ENCODE measurements around the gene ARHGAP10. TPM values are rescaled to one million over a fixed set of nuclear protein-coding genes. Genes with fewer than 3 reads are reported as not detected.

ARHGAP10 gene
- total RNA-seq, 4 donors from 2014 or later = 26.5 to 117 (median 29.7) TPM

GRCh38 chr4:148097801-148098200 is 365.9 kb downstream of the ARHGAP10 start:
- intact Hi-C loops (cut with DNase I) = no loop called here

GRCh38 chr4:148101235-148101634 is 369.3 kb downstream of the ARHGAP10 start:
- H3K36me3 ChIP-seq = peaks cover 0 to 24% (median 0%) of the 10 kb centered on the region in 3 donors
- no peaks in the 10 kb centered on the region for H3K27me3 ChIP-seq
- no peak for TF ChIP-seq POLR2A (IDR thresholded peaks at IDR 0.05)
- TF ChIP-seq CTCF (IDR thresholded peaks at IDR 0.05) = no peak
- H3K27ac ChIP-seq = no peak overlapping the region
- DNase-seq = no peak
- H3K9me3 ChIP-seq = no peaks in the 10 kb centered on the region
- no peaks in the 10 kb centered on the region for H3K4me1 ChIP-seq
- intact Hi-C loops (cut with DNase I) = no loop called here
- WGBS, 2 donors = 71 to 95% methylated on average over 3 of the region's 3 CpGs
- H3K4me3 ChIP-seq = no peak overlapping the region

More at GRCh38 chr4:148097801-148098200, 365.9 kb downstream of the ARHGAP10 start:
- 93 to 94% methylated on average over 5 of the region's 5 CpGs for WGBS, 2 donors
- no peak for TF ChIP-seq POLR2A (IDR thresholded peaks at IDR 0.05)
- TF ChIP-seq CTCF (IDR thresholded peaks at IDR 0.05) = no peak
- no peak for DNase-seq
- H3K4me1 ChIP-seq = no peaks in the 10 kb centered on the region
- peaks cover 0 to 13% (median 0%) of the 10 kb centered on the region in 3 donors for H3K36me3 ChIP-seq
- H3K27me3 ChIP-seq = no peaks in the 10 kb centered on the region
- H3K4me3 ChIP-seq = no peak overlapping the region
- H3K27ac ChIP-seq = no peak overlapping the region
- H3K9me3 ChIP-seq = no peaks in the 10 kb centered on the region

GRCh38 chr4:148101790-148102189 is 369.9 kb downstream of the ARHGAP10 start:
- no peak overlapping the region for H3K27ac ChIP-seq
- H3K4me3 ChIP-seq = no peak overlapping the region
- TF ChIP-seq POLR2A (IDR thresholded peaks at IDR 0.05) (no peak), CTCF (IDR thresholded peaks at IDR 0.05) (no peak)
- H3K9me3 ChIP-seq = peaks cover 0 to 5% (median 0%) of the 10 kb centered on the region in 3 donors
- intact Hi-C loops (cut with DNase I) = no loop called here
- no peaks in the 10 kb centered on the region for H3K27me3 ChIP-seq
- H3K4me1 ChIP-seq = no peaks in the 10 kb centered on the region
- WGBS, 2 donors = 49 to 72% methylated on average over 4 of the region's 4 CpGs
- no peak for DNase-seq
- peaks cover 0 to 24% (median 0%) of the 10 kb centered on the region in 3 donors for H3K36me3 ChIP-seq

- DNase-seq = no peak
- WGBS, 2 donors = 90 to 95% methylated on average over 7 of the region's 7 CpGs
- intact Hi-C loops (cut with DNase I) = no loop called here
Measured at GRCh38 chr4:148103597-148104355, 371.9 kb downstream of the ARHGAP10 start.

More at GRCh38 chr4:148103597-148104355, 371.9 kb downstream of the ARHGAP10 start:
- Histone ChIP-seq H3K27ac (no peak overlapping the region), H3K36me3 (peaks cover 0 to 26% (median 0%) of the 10 kb centered on the region in 3 donors), H3K4me3 (no peak overlapping the region), H3K9me3 (peaks cover 0 to 5% (median 0%) of the 10 kb centered on the region in 3 donors), H3K4me1 (no peaks in the 10 kb centered on the region), H3K27me3 (no peaks in the 10 kb centered on the region)
- TF ChIP-seq POLR2A (IDR thresholded peaks at IDR 0.05) (no peak), CTCF (IDR thresholded peaks at IDR 0.05) (no peak)

Measured in esophagus squamous epithelium (tissue), 5 donors.